Retinal pigment epithelial cell (primary cell): ENCODE measurements around the gene DNAJC11.

ENCODE experiments used
- DNase-seq: peaks from one replicate; pipeline ENCODE4 v3.0.0-alpha.2; 2010; ENCODE audit warnings: low read depth
- H3K4me3 ChIP-seq: 2 replicates; pipeline ENCODE4 v1.5.1; 2011; ENCODE audit warnings: mild to moderate bottlenecking, low read length, control low read depth, moderate library complexity
- CTCF ChIP-seq: conservative IDR thresholded peaks from 2 replicates; pipeline ENCODE4 v1.5.1; 2011; ENCODE audit warnings: low read depth, low read length, control low read depth, inconsistent platforms

DNAJC11 gene

GRCh38 chr1:6625584-6626149 lies 75.9 kb downstream of the DNAJC11 start:
- H3K4me3 ChIP-seq: peak overlapping the region; percentile 70
- DNase-seq: no peak
- no peak for TF ChIP-seq CTCF

- no peak for TF ChIP-seq CTCF
- H3K4me3 ChIP-seq: peak within 1 kb of the TSS; percentile 70
- peak; percentile 73 for DNase-seq
Observed at GRCh38 chr1:6624710-6625583, 76.7 kb downstream of the DNAJC11 start, which contains the start of gene THAP3. THAP3 (plus strand) TSS chr1:6624868; CDS start chr1:6625219, 351 bp downstream.

- no peak for TF ChIP-seq CTCF
- DNase-seq: no peak
- no peak overlapping the region for H3K4me3 ChIP-seq
Observed at GRCh38 chr1:6623269-6623965, 78.2 kb downstream of the DNAJC11 start.

- DNase-seq: no peak
- no peak overlapping the region for H3K4me3 ChIP-seq
- no peak for TF ChIP-seq CTCF
Observed at GRCh38 chr1:6622396-6623152, 79.0 kb downstream of the DNAJC11 start.

- DNase-seq: no peak
- no peak for TF ChIP-seq CTCF
- H3K4me3 ChIP-seq: no peak overlapping the region
Observed at GRCh38 chr1:6621429-6622391, 79.9 kb downstream of the DNAJC11 start.

- DNase-seq: no peak
- TF ChIP-seq CTCF: no peak
- no peak overlapping the region for H3K4me3 ChIP-seq
Observed at GRCh38 chr1:6619045-6619444, 82.6 kb downstream of the DNAJC11 start.
